Tibial artery (tissue), 4 donors: ENCODE results near the gene TRPM7.

Experiments
- DNase-seq, 2 donors: peaks; one replicate each; pipeline ENCODE4 v3.0.0-alpha.2; 2019
- H3K27ac ChIP-seq, 2 donors: fragments of 200-600 bp; sonication (generic) in 1 of 2; 1 replicate in 1 of 2; 2 replicates in 1 of 2; pipeline ENCODE4 v1.5.1; 2018 to 2019; ENCODE audit warnings: mild to moderate bottlenecking in 1 of 2
- H3K27me3 ChIP-seq, 2 donors: fragments of 200-600 bp; sonication (generic) in 1 of 2; one replicate each; pipeline versions ENCODE4 v1.5.1 to v1.6.0; 2016 to 2019
- H3K36me3 ChIP-seq, 3 donors: fragments of 200-600 bp; sonication (generic) in 2 of 3; one replicate each; pipeline ENCODE4 v1.5.1; 2016 to 2019; ENCODE audit warnings: mild to moderate bottlenecking in 2 of 3
- H3K4me1 ChIP-seq, 4 donors: fragments of 200-600 bp; sonication (generic) in 2 of 4; 1 replicate in 3 of 4; 2 replicates in 1 of 4; pipeline ENCODE4 v1.5.1; 2016 to 2019
- H3K4me3 ChIP-seq, 2 donors: fragments of 200-600 bp; sonication (generic) in 1 of 2; 1 replicate in 1 of 2; 2 replicates in 1 of 2; pipeline ENCODE4 v1.5.1; 2018 to 2019; ENCODE audit warnings: mild to moderate bottlenecking in 2 of 2
- H3K9me3 ChIP-seq, 3 donors: fragments of 200-600 bp; sonication (generic) in 1 of 3; one replicate each; pipeline ENCODE4 v1.5.1; 2016 to 2019
- intact Hi-C: fragments of 100-400 bp; cut with DNase I; formaldehyde crosslinking; loops from one replicate; pipeline ENCODE4 v1.15.0; 2023; ENCODE audit warnings: low total_unique reads
- TF ChIP-seq, protein P1 (sequence below), 2 experiments: fragments of 200-600 bp in 1 of 2; fragments of 450-650 bp in 1 of 2; IDR thresholded peaks; one replicate each; pipeline ENCODE4 v1.5.1; 2017 to 2019; ENCODE audit warnings: antibody characterized with exemption in 2 of 2, mild to moderate bottlenecking in 1 of 2, moderate library complexity in 1 of 2

Gene TRPM7

DNA sequence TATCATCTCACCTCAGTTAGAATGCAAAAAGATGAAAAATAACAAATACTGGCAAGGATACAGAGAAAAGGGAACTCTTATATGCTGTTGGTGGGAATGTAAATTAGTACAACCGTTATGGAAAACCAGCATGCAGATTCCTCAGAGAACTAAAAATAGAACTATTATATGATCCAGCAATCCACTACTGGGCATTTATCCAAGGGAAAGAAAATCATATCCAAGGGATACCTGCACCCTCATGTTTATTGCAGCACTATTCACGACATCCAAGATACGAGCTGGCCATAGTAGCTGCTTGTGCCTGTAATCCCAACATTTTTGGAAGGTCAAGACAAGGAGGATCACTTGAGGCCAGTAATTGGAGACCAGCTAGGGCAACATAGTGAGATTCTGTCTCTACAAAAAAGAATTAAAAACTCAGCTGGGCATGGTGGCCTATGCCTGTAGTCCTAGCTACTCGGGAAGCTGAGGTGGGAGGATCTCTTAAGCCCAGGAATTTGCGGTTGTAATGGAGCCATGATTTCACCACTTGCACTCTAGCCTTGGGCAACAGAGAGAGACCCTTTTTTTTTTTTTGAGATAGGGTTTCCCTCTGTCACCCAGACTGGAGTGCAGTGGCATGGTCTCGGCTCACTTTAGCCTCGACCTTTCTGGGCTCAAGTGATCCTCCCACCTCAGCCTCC is 166.7 kb downstream of the TRPM7 start:
- no peaks in the 10 kb centered on the region for H3K4me1 ChIP-seq
- intact Hi-C loops = no loop called here
- H3K9me3 ChIP-seq = no peaks in the 10 kb centered on the region
- H3K4me3 ChIP-seq = no peak overlapping the region
- H3K27ac ChIP-seq = no peak overlapping the region
- no peak for DNase-seq
- TF ChIP-seq, protein P1, sequence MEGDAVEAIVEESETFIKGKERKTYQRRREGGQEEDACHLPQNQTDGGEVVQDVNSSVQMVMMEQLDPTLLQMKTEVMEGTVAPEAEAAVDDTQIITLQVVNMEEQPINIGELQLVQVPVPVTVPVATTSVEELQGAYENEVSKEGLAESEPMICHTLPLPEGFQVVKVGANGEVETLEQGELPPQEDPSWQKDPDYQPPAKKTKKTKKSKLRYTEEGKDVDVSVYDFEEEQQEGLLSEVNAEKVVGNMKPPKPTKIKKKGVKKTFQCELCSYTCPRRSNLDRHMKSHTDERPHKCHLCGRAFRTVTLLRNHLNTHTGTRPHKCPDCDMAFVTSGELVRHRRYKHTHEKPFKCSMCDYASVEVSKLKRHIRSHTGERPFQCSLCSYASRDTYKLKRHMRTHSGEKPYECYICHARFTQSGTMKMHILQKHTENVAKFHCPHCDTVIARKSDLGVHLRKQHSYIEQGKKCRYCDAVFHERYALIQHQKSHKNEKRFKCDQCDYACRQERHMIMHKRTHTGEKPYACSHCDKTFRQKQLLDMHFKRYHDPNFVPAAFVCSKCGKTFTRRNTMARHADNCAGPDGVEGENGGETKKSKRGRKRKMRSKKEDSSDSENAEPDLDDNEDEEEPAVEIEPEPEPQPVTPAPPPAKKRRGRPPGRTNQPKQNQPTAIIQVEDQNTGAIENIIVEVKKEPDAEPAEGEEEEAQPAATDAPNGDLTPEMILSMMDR (IDR thresholded peaks at IDR 0.05) = no peak
- H3K36me3 ChIP-seq = no peaks in the 10 kb centered on the region
- no peaks in the 10 kb centered on the region for H3K27me3 ChIP-seq

DNA sequence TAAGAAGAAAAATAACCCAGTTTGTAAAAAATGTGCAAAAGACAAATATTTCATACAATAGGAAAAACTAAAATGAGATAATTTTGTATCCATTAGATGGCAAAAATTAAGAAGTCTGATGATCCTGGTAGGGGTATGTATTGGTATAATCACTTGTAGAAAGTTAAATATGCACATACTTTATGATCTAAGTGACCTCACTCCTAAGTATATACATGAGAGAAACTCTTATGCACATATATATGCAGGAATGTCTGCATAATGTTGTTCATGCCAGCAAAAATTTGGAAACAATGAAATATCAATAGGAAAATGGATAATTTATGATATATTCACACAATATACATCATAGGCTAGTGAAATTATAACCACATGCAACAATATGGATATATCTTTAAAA is 173.6 kb downstream of the TRPM7 start:
- Histone ChIP-seq H3K27me3 (no peaks in the 10 kb centered on the region), H3K4me1 (no peaks in the 10 kb centered on the region), H3K27ac (no peak overlapping the region), H3K36me3 (peaks cover 0 to 12% (median 5%) of the 10 kb centered on the region in 3 donors), H3K4me3 (no peak overlapping the region), H3K9me3 (no peaks in the 10 kb centered on the region)
- TF ChIP-seq, protein P1 (IDR thresholded peaks at IDR 0.05) = no peak
- intact Hi-C loops = no loop called here
- no peak for DNase-seq
